CD4-positive, alpha-beta T cell treated with Interferon alpha-2 for 1 hour (primary cell): Measurements from ENCODE around the gene WDR90.
A peak's percentile ranks its signal among the peaks of the same experiment; 100 is the strongest.

Experiments
- DNase-seq, 2 donors: peaks; one replicate each; pipeline ENCODE4 v3.0.0-alpha.2; 2020 to 2022

Gene WDR90

DNA sequence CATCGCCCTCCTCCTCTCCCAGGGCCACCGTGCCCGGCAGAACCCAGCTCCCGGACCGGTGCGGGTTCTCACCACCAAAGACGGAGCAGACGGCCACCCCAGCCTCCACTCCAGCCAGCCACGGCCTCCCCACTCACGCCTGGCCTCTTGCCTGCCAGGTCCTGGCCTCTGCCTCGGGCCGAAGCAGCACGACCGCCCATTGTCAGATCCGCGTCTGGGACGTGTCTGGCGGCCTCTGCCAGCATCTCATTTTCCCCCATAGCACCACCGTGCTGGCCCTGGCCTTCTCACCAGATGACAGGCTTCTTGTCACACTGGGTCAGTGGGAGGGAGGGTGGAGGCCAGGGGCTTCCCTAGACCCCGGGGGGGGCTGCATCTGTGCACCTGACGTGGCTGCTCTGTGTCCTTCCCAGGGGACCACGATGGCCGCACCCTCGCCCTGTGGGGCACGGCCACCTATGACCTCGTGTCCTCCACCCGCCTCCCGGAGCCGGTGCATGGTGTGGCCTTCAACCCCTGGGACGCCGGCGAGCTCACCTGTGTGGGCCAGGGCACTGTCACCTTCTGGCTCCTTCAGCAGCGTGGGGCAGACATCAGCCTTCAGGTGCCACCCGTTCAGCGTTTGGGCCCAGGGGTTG, 12.1 kb downstream of the WDR90 start:
- DNase-seq, result no peak

DNA sequence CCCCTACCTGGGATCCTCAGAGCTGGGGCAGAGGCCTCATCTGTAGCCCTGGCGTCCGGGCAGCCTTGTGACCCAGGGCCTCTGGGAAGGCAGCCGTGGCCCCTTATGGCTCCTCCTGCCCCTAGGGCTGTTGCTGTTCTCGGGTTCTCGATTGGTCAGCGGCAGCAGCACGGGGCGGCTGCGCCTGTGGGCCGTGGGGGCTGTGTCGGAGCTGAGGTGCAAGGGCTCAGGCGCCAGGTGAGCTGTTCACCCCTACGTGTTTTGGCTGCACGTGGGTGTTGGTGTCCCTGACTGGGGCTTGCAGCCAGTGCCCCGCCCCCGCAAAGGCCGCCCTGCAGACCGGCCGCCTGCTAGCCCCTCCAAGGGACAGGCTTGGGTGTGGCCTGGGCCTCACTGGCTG, 12.9 kb downstream of the WDR90 start:
- DNase-seq, result no peak

DNA sequence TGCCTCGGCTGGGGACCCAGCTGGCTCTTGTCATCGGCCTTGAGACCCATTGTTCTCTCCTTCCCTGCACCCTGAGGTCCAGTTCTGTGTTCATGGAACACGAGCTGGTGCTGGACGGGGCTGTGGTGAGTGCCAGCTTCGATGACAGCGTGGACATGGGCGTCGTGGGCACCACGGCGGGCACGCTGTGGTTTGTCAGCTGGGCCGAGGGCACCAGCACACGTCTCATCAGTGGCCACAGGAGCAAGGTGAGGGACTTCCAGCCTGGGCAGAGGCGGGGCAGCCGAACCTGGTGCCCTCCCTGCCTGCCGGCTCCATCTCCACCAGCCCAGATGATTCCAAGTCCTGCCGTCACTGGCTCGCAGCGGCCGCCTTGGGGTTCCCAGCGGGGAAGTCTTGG, 13.4 kb downstream of the WDR90 start:
- DNase-seq, result no peak

DNA sequence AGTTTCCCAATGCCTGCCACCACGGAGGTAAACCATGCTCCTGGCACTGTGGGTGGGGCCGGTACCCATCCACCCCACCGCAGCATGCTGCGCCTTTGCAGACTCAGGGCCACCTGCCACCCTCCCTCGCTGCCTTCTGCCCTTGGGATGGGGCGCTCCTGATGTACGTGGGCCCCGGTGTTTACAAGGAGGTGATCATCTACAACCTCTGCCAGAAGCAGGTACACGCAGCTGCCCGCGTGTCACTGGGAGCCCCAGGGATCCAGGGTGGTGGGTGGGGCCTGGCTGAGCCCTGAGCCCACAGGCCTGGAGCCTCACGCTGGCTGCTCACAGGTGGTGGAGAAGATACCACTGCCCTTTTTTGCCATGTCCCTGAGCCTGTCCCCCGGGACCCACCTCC, 17.4 kb downstream of the WDR90 start:
- no peak for DNase-seq

DNA sequence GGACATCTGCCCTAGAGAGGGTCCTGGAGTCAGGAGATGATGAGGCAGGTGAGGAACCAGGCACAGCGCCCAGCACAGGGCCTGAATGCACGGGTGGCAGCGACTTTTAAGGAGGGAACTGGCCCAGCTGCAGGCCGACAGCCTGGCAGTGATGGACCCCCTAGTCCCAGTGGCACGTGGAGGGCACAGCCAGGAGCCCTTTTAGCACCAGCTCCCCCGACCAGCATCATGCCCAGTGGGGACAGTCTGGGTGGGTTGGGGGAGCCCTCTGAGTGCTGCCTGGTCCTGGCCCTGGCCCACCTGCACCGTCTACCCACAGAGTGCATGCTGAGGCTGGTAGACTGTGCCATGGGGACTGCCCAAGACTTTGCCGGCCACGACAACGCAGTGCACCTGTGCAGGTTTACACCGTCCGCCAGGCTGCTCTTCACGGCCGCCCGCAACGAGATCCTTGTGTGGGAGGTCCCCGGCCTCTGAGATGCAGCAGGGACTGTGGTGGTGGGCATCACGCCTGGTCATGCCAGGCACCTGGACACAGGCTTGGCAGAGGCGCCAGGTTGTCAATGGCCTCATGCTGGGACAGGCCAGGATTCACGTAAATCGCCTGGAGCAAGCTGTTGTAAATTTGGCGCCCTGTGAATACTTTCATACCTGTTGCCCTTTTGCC, 18.1 kb downstream of the WDR90 start:
- DNase-seq, result no peak

DNA sequence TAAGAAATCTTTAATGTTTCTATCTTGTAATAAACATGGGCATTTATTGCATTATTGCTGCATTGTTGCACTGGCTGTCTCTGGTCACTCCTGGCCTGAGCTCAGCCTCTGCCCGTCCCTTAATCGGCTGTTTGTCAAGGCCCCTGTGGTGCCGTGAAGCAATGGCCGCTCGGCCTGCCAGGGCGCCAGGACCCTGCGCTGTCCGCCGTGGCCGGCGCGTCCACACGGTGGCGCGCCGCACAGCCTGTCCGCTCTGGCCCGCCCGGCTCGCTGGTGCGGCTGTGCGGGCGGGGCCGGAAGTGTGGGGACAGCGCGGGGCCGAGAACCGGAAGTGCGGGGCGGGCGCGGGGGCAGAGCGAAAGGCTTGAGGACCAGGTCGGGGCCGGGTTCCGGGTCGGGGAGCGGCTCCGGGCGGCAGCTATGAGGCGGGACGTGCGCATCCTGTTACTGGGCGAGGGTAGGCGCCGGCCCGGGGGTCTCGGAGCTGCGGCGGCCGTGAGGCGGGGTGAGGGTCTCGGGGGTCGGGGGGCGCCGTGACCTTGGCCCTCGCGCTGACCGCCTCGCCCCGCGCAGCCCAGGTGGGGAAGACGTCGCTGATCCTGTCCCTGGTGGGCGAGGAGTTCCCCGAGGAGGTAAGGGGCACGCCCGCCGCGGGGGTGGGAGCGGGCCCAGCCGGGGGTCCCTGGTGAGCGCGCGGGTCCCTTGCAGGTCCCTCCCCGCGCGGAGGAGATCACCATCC, 18.8 kb downstream of the WDR90 start, which contains the start of gene RHOT2:
TSS of gene RHOT2 (plus strand) at position 353 of the 739 bp plus-strand sequence. CDS start at position 421, 68 bp downstream.
- peak; percentile 92 to 94 for DNase-seq

DNA sequence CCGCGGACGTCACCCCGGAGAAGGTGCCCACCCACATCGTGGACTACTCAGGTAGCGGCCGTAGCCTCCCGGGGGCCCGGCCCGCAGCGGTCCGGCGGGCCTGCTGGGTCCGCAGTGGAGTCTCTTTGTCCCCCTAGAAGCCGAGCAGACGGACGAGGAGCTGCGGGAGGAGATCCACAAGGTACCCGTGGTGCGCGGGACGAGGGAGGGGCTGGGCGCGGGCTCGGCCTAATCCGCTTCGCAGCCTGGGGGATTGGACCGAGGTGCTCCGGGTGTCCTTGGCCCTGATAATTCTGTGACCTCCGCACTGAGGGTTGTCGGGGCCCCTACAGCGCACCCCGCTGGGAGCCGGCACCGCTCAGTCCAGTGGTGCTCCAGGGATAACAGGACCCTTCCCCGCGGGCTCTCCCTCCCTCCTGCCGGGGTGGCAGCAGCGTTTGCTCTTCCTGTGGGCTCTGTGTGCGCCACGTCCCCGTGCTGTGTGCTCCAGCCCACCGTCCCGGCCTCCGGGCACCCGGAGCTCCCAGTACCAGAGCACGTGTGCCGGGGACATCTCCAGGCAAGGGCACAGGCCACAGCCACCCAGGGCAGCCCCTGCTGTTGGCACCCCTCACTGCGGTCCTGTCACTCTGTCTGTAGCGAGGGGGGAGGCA, 19.5 kb downstream of the WDR90 start:
- DNase-seq, result no peak

DNA sequence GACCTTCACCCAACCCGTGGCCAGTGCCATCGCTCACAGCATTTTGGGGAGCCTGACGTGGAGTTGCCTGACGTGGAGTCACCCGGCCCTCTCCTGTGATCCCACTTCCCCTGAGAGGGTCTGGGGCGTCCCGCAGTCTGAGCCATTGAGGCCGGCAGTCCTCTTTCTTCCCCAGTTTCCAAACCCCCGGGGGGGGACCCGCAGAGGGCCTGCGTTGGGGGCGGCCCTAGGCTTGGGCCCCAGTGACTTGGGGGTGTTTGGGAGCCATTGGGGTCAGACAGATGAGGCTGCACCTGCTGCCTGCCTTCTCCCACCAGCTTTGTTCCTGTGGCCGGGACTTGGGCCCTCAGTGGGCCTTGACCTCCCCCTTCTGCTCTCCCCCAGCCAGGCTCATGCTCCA, 20.5 kb downstream of the WDR90 start:
- no peak for DNase-seq

DNA sequence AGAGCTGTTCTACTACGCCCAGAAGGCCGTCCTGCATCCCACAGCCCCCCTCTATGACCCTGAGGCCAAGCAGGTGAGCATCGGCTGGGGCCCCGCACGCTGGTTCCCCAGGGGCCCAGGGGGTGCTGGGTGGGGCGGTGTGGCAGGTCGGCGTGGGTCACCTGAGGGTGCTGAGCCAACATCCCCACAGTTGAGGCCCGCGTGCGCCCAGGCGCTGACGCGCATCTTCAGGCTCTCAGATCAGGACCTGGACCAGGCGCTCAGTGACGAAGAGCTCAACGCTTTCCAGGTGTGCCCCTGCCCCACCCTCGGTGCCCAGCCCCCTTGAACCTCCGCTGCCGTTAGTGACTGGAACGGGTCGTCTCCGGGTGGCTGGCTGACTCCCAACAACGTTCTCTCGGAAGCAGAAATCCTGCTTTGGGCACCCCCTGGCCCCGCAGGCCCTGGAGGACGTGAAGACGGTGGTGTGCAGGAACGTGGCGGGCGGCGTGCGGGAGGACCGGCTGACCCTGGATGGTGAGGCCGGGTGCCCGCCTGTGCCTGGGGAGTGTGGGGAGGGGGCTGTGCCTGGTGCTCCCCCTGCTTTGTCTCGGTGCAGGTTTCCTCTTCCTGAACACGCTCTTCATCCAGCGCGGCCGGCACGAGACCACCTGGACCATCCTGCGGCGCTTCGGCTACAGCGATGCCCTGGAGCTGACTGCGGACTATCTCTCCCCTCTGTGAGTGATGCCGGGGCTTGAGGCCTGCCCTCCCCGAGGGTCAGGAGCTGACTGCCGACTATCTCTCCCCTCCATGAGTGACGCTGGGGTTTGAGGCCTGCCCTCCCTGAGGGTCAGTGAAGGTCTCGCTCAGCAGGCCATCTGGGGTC, 21.6 kb downstream of the WDR90 start:
- no peak for DNase-seq

DNA sequence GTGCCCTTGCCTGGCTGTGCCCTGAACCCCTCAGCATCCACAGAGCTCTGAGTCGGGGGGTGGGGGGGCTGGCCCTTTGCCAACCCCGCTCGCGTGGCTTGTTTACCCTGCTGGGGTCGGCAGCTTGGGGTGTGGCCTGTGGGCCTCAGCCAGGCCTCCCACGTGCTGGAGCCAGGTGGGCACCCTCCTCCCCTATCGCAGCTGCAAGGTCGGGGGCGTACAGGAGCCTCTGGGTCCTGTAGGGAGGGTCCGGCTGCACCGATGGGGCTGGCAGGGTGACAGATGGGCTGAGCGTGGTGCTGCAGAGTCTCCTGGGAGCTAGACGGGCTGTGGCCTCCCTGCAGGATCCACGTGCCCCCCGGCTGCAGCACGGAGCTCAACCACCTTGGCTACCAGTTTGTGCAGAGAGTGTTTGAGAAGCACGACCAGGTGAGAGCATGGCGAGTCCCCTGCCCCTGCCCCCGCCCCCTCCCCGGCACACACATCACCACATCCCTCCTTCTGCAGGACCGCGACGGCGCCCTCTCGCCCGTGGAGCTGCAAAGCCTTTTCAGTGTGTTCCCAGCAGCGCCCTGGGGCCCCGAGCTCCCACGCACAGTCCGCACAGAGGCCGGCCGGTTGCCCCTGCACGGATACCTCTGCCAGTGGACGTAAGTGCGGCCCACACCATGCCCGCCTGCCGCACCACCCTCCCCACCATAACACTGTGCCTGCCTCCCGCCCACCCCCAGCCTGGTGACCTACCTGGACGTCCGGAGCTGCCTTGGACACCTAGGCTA, 22.4 kb downstream of the WDR90 start:
- DNase-seq, result no peak

DNA sequence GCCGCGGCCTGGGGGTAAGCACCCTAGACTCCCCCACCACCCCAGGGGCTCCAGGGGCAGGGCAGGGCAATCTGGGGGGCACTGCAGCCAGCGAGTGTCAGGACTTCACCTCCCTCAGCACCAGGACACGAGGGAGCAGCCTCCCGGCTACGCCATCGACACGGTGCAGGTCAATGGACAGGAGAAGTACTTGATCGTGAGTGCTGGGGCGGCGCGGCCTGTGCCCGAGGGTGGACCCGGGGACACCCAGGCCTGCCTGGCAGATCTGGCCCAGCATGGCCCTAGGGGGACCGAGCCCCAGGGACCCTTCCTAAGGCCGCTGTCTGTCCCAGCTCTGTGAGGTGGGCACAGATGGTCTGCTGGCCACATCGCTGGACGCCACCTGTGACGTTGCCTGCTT, 23.2 kb downstream of the WDR90 start:
- no peak for DNase-seq

DNA sequence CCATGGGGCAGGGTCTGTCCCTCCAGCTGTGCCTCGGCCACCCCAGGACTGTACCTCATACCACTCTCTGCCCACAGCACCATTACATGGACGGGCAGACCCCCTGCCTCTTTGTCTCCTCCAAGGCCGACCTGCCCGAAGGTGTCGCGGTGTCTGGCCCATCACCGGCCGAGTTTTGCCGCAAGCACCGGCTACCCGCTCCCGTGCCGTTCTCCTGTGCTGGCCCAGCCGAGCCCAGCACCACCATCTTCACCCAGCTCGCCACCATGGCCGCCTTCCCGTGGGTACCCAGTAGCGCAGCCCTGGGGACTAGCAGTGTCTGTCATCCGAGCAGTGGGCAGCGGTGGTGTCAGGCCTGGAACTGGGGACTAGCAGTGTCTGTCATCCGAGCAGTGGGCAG, 23.7 kb downstream of the WDR90 start:
- no peak for DNase-seq

DNA sequence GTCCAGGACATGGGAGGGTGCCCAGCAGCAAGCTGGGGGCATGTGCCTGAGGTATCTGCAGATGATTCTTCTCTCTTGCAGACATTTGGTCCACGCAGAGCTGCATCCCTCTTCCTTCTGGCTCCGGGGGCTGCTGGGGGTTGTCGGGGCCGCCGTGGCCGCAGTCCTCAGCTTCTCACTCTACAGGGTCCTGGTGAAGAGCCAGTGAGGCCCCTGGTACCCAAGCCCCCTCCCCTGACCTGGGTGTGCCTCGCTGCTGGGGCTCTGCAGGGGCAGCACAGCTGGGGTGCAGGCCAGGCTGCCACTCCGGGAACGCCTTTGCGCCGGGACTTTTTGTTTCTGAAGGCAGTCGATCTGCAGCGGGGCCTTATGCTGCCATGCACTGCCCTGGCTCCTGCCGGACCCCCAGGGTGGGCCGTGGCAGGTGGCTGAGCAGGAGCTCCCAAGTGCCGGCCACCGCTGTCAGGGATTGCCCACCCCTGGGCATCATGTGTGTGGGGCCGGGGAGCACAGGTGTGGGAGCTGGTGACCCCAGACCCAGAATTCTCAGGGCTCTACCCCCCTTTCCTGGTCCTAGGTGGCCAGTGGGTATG, 24.3 kb downstream of the WDR90 start:
- no peak for DNase-seq

DNA sequence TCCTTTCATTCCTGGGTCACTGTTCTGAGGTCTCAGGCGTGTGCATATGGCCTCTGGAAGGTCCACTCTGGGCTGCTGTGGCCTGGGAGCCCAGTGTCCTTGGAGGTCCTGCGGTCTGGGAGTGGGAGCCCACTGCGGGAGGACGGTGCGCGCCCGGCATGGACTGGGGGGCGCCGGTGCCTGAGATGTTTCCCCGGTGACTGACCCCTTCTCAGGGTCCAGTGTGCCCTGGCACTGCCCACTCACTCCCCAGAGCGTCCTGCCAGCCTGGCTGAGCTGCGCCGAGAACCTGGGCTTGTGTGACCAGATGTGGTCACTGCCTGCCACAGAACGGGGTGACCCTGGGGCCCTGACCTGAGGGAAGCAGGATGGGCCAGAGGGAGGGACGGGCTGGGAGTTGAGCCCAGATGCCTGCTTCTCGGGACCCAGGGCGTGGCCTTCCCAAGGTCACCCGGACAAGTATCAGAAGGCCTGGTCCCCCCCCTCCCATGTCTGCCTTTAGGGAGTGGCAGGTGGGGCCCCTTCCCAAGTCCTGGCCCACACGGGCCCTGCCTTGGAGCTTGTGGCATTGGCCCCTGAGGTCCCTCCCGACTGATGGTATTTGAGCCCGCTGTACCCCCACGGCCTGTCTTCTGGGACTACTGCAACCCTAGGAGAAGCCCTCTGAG, 25.2 kb downstream of the WDR90 start:
- no peak for DNase-seq

DNA sequence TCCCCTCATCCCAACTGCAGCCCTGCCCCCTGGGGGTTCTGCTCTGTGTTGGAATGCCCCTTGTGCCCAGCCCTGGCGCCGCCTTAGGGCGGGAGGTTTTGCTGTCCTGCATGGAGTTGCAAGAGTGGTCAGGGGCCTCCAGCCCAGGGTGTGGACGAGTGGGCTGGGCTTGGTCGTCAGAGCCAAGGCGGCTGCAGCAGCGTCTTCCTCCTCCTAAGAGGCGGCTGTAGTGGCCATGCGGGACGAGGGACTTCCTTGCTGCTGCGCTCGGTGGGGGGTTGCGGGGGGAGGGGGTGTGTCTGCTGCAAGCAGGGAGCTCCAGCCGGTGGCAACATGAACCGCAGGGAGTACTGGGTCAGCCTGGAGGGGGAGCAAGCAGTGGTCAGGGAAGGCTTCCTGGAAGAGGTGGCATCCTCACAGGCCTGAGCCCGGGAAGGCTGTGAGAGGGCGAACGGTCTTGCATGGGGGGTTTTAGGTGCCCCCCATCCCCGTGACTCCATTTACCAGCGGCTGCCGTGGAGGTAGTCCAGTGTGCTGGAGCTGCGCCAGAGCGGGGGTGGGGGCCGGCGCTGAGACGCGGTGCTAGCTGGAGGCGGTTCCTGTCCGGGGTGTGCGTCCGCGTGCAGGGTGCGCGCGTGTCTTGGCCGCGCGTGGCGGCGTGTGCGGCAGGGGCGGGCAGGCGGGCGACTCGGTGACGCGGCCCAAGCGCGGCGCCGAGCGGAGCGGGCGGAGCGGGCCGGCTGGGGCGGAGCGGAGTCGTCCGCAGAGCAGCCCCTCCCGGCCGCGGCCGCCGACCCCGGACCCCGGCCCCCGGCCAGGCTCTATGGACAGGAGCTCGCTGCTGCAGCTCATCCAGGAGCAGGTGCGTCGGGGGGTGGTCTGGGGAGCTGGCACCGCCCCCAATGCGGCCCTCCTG, 26.1 kb downstream of the WDR90 start, which contains the start of gene RHBDL1:
TSS of gene RHBDL1 (plus strand) at position 704 of the 916 bp plus-strand sequence. CDS start at position 824, 120 bp downstream.
- DNase-seq, result no peak

DNA sequence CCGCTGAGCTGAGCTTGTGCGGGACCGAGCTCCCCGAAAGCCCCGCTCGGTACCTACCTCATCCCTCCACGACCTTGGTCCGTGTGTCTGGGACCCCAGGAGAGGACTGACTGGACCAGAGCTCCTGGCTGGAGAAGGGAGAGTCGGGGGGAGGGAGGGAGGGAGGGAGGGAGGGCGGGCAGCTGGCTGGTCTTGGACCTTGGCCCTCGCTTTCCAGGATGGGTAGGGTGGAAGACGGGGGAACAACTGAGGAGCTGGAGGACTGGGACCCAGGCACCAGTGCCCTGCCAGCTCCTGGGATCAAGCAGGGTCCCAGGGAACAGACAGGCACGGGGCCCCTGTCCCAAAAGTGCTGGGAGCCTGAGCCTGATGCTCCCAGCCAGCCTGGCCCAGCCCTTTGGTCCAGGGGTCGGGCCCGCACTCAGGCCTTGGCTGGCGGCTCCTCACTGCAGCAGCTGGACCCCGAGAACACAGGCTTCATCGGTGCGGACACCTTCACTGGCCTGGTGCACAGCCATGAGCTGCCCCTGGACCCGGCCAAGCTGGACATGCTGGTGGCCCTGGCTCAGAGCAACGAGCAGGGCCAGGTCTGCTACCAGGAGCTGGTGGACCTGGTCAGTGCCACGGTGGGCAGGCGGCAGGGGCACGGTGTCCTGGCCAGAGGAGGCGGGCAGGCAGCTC, 26.9 kb downstream of the WDR90 start:
- no peak for DNase-seq

DNA sequence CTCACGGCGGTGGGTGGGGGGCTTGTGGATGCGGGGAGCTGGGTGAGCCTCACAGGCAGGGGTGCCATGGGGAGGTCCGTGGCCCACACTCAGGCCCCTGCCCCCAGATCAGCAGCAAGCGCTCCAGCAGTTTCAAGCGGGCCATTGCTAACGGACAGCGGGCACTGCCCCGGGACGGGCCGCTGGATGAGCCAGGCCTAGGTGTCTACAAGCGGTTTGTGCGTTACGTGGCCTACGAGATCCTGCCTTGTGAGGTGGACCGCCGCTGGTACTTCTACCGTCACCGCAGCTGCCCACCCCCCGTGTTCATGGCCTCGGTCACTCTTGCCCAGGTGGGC, 27.4 kb downstream of the WDR90 start:
- no peak for DNase-seq

DNA sequence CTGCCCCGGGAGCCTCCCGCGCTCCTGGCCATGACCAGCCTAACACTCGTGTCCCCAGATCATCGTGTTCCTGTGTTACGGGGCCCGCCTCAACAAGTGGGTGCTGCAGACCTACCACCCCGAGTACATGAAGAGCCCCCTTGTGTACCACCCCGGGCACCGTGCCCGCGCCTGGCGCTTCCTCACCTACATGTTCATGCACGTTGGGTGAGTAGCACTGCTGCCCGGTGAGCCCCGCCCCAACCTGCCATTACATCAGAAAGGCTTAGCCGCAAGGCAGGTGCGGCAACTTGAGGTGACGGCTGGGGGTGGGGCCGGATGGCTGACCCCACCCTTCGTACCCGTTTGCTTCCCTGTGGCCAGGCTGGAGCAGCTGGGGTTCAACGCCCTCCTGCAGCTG, 27.7 kb downstream of the WDR90 start:
- DNase-seq, result peak in 1 of 2 donors; percentile 55
